ENCODE measurements around the gene CDKN1B. TPM values are rescaled to one million over a fixed set of nuclear protein-coding genes. Genes with fewer than 3 reads are reported as not detected.
A peak's percentile ranks its signal among the peaks of the same experiment; 100 is the strongest.

Gene CDKN1B
- total RNA-seq, 3 donors from 2014 or later, result 45.0 to 113 (median 100.0) TPM

GRCh38 chr12:12723149-12723680, 6.0 kb downstream of the CDKN1B start:
- DNase-seq (ENCODE audit: low spot score in 2 of 2), result no peak
- no peaks in the 10 kb centered on the region for H3K36me3 ChIP-seq
- H3K4me1 ChIP-seq, result peaks cover 2 to 8% of the 10 kb centered on the region in 2 donors
- H3K27me3 ChIP-seq, result no peaks in the 10 kb centered on the region
- no peak for TF ChIP-seq CTCF (IDR thresholded peaks at IDR 0.05)
- no peak for TF ChIP-seq POLR2AphosphoS5 (IDR thresholded peaks at IDR 0.05)
- no peak for TF ChIP-seq POLR2A (IDR thresholded peaks at IDR 0.05)
- peak overlapping the region; percentile 96 to 100 for H3K27ac ChIP-seq
- H3K4me3 ChIP-seq, result peak overlapping the region; percentile 64 to 80 (median 73)
- no peaks in the 10 kb centered on the region for H3K9me3 ChIP-seq
- intact Hi-C loops (cut with DNase I; ENCODE audit: low total_unique reads), result no loop called here

DNA sequence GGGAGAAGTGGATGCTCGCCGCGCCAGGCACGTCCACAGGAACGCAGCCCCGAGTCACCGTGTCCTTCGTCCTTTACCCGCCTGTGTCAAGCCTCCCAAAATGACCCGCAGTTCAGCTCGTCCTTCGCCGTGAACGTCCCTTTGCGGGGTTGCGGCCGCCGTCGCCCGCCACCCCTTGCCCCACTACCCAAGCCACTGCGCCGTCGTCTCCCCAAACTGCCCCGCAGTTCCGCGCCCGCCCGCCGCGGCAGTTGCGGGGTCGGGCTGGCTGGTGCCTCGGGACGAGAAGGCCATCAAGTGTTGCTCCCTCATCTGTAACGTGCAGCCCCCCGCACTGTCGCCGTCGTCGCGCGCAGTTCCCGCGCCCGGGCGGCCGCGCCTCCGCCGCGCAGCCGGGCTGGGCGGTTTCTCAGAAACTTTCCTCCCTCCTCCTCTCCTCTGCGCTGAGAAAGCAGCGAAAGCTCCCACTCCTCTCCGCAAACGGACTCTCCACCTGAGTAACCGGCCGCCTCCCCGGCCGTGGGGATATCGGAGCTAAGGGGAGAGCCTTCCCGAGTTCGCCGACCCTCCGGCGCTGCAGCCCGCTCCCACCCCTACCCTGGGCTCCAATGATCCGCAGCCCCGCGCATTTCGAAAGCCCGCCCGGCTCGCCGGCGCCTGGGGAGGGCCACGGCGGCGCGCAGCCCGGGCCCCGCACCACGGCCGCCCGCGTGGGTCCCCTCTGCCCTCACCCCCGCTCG, 6.7 kb downstream of the CDKN1B start:
- peaks cover 2 to 8% of the 10 kb centered on the region in 2 donors for H3K4me1 ChIP-seq
- no peaks in the 10 kb centered on the region for H3K9me3 ChIP-seq
- no peaks in the 10 kb centered on the region for H3K36me3 ChIP-seq
- TF ChIP-seq POLR2AphosphoS5 (IDR thresholded peaks at IDR 0.05), result peak; percentile 39 to 48 (median 47)
- no peak for TF ChIP-seq CTCF (IDR thresholded peaks at IDR 0.05)
- H3K27ac ChIP-seq, result peak overlapping the region; percentile 96 to 100
- no peak for DNase-seq (ENCODE audit: low spot score in 2 of 2)
- intact Hi-C loops (cut with DNase I; ENCODE audit: low total_unique reads), result no loop called here
- peak overlapping the region; percentile 64 to 80 (median 73) for H3K4me3 ChIP-seq
- no peaks in the 10 kb centered on the region for H3K27me3 ChIP-seq

GRCh38 chr12:12724421-12725085, 7.4 kb downstream of the CDKN1B start:
- TF ChIP-seq CTCF (IDR thresholded peaks at IDR 0.05) (peak in 1 of 3 donors; percentile 31), POLR2A (IDR thresholded peaks at IDR 0.05) (no peak)
- H3K36me3 ChIP-seq, result no peaks in the 10 kb centered on the region
- H3K4me3 ChIP-seq, result peak overlapping the region; percentile 64 to 80 (median 73)
- no peaks in the 10 kb centered on the region for H3K27me3 ChIP-seq
- H3K4me1 ChIP-seq, result peaks cover 2 to 6% of the 10 kb centered on the region in 2 donors
- H3K9me3 ChIP-seq, result no peaks in the 10 kb centered on the region
- intact Hi-C loops (cut with DNase I; ENCODE audit: low total_unique reads), result no loop called here
- peak overlapping the region; percentile 96 to 100 for H3K27ac ChIP-seq
- DNase-seq (ENCODE audit: low spot score in 2 of 2), result no peak

DNA sequence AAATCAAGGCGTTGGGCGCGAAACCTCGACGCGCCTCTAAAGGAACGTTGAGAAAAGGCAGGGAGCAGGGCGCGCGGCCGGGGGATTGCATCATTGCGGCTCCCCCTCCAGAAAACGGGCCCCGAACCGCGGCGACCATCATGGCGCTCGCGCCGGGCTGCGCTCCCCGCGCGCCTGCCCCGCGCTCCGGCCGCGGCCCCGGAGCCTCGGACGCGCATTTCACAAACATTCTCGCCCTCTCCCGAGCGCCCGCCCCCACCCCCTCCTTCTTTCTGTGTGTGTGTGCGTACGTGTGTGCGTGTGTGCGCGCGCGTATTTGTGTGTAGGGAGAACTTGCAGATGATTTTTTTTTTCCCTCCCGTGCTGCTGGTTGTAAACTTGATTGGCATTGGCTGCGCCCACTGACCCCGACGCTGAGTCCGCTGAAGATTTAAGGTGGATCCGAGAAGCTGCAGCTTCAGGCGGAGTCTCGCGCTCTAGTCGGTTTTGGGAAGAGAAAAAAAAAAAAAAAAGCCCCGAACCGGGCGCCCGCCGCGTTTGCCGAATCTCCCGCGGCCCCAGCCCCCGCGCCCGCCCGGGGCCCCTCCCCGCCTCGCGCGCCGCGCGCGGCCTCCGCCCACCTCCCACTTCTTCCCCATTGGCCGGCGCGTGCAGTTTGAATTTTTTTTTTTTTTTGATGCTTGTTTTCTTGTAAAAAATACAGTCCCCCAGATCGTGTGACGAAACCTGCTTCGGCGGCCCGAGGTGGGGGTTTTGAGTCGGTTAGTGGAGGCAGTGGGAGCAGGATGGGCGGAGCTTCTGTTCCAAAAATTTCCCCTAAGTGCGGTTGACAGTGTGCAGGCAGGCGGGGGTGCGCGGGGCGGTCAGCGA, 8.2 kb downstream of the CDKN1B start:
- Histone ChIP-seq H3K9me3 (no peaks in the 10 kb centered on the region), H3K4me1 (peaks cover 0 to 2% of the 10 kb centered on the region in 2 donors), H3K36me3 (no peaks in the 10 kb centered on the region), H3K27me3 (no peaks in the 10 kb centered on the region), H3K4me3 (peak overlapping the region; percentile 64 to 80 (median 73)), H3K27ac (peak overlapping the region; percentile 96 to 100)
- DNase-seq (ENCODE audit: low spot score in 2 of 2), result peak; percentile 89 to 94
- intact Hi-C loops (cut with DNase I; ENCODE audit: low total_unique reads), result no loop called here
- TF ChIP-seq CTCF (IDR thresholded peaks at IDR 0.05) (no peak), POLR2A (IDR thresholded peaks at IDR 0.05) (peak; percentile 46), POLR2AphosphoS5 (IDR thresholded peaks at IDR 0.05) (peak; percentile 88 to 93 (median 91))

Measured in breast epithelium (tissue), 4 donors.